IPS-18a (cell line): ENCODE results near the gene ABLIM1.
A peak's percentile ranks its signal among the peaks of the same experiment; 100 is the strongest.

ENCODE experiments used
- H3K27ac ChIP-seq: one replicate; pipeline ENCODE4 v1.5.1; 2013; ENCODE audit warnings: low read length
- H3K27me3 ChIP-seq: one replicate; pipeline ENCODE4 v1.6.1; 2013; ENCODE audit warnings: mild to moderate bottlenecking, low read length; ENCODE audit not compliant: control insufficient read depth, insufficient read depth
- H3K36me3 ChIP-seq: one replicate; pipeline ENCODE4 v1.6.1; 2013; ENCODE audit warnings: low read depth, low read length; ENCODE audit not compliant: control insufficient read depth
- H3K4me1 ChIP-seq: one replicate; pipeline ENCODE4 v1.6.1; 2013; ENCODE audit warnings: low read depth, low read length; ENCODE audit not compliant: control insufficient read depth
- H3K4me3 ChIP-seq: one replicate; pipeline ENCODE4 v1.5.1; 2013; ENCODE audit warnings: low read length
- H3K9ac ChIP-seq: one replicate; pipeline ENCODE4 v1.6.1; 2013; ENCODE audit warnings: mild to moderate bottlenecking, low read length, moderate library complexity
- H3K9me3 ChIP-seq: one replicate; pipeline ENCODE4 v1.6.1; 2013; ENCODE audit warnings: low read depth, low read length; ENCODE audit not compliant: control insufficient read depth

Gene ABLIM1

GRCh38 chr10:114427124-114427852, 230.8 kb downstream of the ABLIM1 start:
- H3K4me3 ChIP-seq = no peak overlapping the region
- H3K27ac ChIP-seq = no peak overlapping the region
- no peaks in the 10 kb centered on the region for H3K36me3 ChIP-seq
- H3K27me3 ChIP-seq = no peaks in the 10 kb centered on the region
- no peaks in the 10 kb centered on the region for H3K4me1 ChIP-seq
- no peak overlapping the region for H3K9ac ChIP-seq
- H3K9me3 ChIP-seq = no peaks in the 10 kb centered on the region

GRCh38 chr10:114426476-114426875, 231.6 kb downstream of the ABLIM1 start:
- Histone ChIP-seq H3K4me1 (no peaks in the 10 kb centered on the region), H3K27ac (no peak overlapping the region), H3K9me3 (no peaks in the 10 kb centered on the region), H3K9ac (no peak overlapping the region), H3K27me3 (no peaks in the 10 kb centered on the region), H3K36me3 (no peaks in the 10 kb centered on the region), H3K4me3 (no peak overlapping the region)

GRCh38 chr10:114420811-114421485, 237.1 kb downstream of the ABLIM1 start:
- Histone ChIP-seq H3K27me3 (no peaks in the 10 kb centered on the region), H3K36me3 (no peaks in the 10 kb centered on the region), H3K4me1 (no peaks in the 10 kb centered on the region), H3K4me3 (no peak overlapping the region), H3K9me3 (no peaks in the 10 kb centered on the region), H3K27ac (no peak overlapping the region), H3K9ac (no peak overlapping the region)

- Histone ChIP-seq H3K9me3 (no peaks in the 10 kb centered on the region), H3K4me1 (no peaks in the 10 kb centered on the region), H3K27ac (no peak overlapping the region), H3K36me3 (no peaks in the 10 kb centered on the region), H3K4me3 (no peak overlapping the region), H3K9ac (no peak overlapping the region), H3K27me3 (no peaks in the 10 kb centered on the region)
These were observed 240.0 kb downstream of the ABLIM1 start for GRCh38 chr10:114418109-114418508.

GRCh38 chr10:114412907-114413797, 244.9 kb downstream of the ABLIM1 start:
- H3K27me3 ChIP-seq = peaks cover 10% of the 10 kb centered on the region
- no peak overlapping the region for H3K27ac ChIP-seq
- H3K4me1 ChIP-seq = peaks cover 11% of the 10 kb centered on the region
- no peak overlapping the region for H3K4me3 ChIP-seq
- H3K36me3 ChIP-seq = no peaks in the 10 kb centered on the region
- no peak overlapping the region for H3K9ac ChIP-seq
- no peaks in the 10 kb centered on the region for H3K9me3 ChIP-seq

- no peak overlapping the region for H3K4me3 ChIP-seq
- H3K4me1 ChIP-seq = peaks cover 11% of the 10 kb centered on the region
- H3K27me3 ChIP-seq = peaks cover 42% of the 10 kb centered on the region
- no peak overlapping the region for H3K9ac ChIP-seq
- H3K9me3 ChIP-seq = no peaks in the 10 kb centered on the region
- no peaks in the 10 kb centered on the region for H3K36me3 ChIP-seq
- no peak overlapping the region for H3K27ac ChIP-seq
These were observed 249.1 kb downstream of the ABLIM1 start for GRCh38 chr10:114408968-114409444.

GRCh38 chr10:114408112-114408967, 249.7 kb downstream of the ABLIM1 start:
- Histone ChIP-seq H3K4me1 (peaks cover 11% of the 10 kb centered on the region), H3K4me3 (no peak overlapping the region), H3K36me3 (no peaks in the 10 kb centered on the region), H3K27me3 (peaks cover 49% of the 10 kb centered on the region), H3K9ac (no peak overlapping the region), H3K27ac (no peak overlapping the region), H3K9me3 (no peaks in the 10 kb centered on the region)

GRCh38 chr10:114406455-114406854, 251.6 kb downstream of the ABLIM1 start:
- Histone ChIP-seq H3K27me3 (peaks cover 68% of the 10 kb centered on the region), H3K9me3 (no peaks in the 10 kb centered on the region), H3K9ac (no peak overlapping the region), H3K36me3 (no peaks in the 10 kb centered on the region), H3K4me1 (peaks cover 23% of the 10 kb centered on the region), H3K27ac (no peak overlapping the region), H3K4me3 (no peak overlapping the region)

- H3K27me3 ChIP-seq = peaks cover 72% of the 10 kb centered on the region
- H3K36me3 ChIP-seq = no peaks in the 10 kb centered on the region
- peak overlapping the region; percentile 70 for H3K4me3 ChIP-seq
- no peak overlapping the region for H3K9ac ChIP-seq
- H3K27ac ChIP-seq = no peak overlapping the region
- peaks cover 23% of the 10 kb centered on the region for H3K4me1 ChIP-seq
- H3K9me3 ChIP-seq = no peaks in the 10 kb centered on the region
These were observed 253.1 kb downstream of the ABLIM1 start for GRCh38 chr10:114405011-114405350.

- H3K9ac ChIP-seq = peak within 1 kb of the TSS; percentile 21
- no peaks in the 10 kb centered on the region for H3K36me3 ChIP-seq
- no peak within 1 kb of the TSS for H3K27ac ChIP-seq
- no peaks in the 10 kb centered on the region for H3K9me3 ChIP-seq
- H3K4me3 ChIP-seq = peak within 1 kb of the TSS; percentile 70
- H3K27me3 ChIP-seq = peaks cover 72% of the 10 kb centered on the region
- H3K4me1 ChIP-seq = peaks cover 20% of the 10 kb centered on the region
These were observed 253.7 kb downstream of the ABLIM1 start, which contains the start of gene AFAP1L2 for GRCh38 chr10:114404171-114405010. Gene AFAP1L2 (minus strand): TSS chr10:114404502. CDS start chr10:114404455, 47 bp downstream.
